ENCODE measurements around the gene VWA7.
"Not testable (repeated sequence)": the region's sequence is repeated elsewhere in the genome, so short reads cannot be mapped to it uniquely, and the experiment has no call there.

VWA7 gene

DNA sequence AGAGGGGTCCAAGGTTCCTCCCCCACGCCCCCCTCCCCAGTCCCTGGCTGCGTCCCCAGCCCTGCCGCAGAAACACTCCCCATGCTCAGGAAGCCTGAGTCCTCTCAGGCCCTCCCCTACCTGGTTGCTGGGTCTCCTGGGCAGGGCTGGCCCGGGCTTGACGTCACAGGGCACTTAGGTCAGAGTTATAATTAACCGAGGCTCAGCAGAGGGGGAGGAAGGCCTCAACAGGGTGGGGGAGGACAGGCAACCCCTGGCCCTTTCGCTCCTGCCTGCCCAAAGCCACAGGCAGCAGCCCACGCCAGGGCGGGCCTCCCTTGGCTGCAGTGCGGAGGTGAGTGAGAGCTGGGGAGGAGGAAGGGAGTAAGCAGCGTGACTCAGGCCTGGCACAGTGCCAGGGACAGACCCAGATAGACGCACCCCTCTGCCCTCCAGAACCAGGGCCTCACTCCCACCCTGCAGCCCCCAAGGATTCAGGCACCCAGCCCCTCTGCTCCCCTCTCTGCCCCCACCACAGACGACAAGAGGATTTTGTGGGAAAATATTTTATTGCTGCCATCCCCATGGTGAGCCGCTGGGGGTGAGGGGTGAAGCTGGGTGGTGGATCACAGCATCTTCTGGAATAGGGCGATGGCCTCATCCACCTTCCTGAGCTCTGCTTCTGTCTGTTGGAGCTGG is at the start of gene VWA7:
VWA7 (minus strand) TSS at position 340 of the 678 bp plus-strand sequence. CDS start 549 bp downstream, outside the sequence.
- peak; percentile 41 for DNase-seq (ENCODE audit: low spot score)

- peak; percentile 68 for DNase-seq (ENCODE audit: low spot score)
These were observed 49.7 kb upstream of the VWA7 start for GRCh38 chr6:31826793-31827285.

DNA sequence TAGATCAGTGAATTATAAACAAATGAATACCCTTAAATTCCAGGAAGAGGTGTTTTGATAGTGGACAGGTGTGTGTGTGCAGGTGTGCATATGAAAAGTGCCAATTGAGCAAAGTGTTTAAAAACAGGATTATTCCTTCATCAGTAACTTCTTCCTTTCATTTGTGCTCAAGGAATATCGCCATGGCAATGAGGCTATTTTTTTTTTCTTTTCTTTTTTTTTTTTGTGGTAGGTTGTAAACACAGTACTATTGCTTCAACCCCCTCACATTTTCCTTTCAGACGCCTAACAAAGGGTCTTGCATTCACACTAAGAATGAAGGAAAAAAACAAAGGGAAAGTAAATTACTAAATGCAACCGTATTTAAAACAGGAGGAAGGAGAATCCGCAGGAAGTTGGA is 48.4 kb upstream of the VWA7 start:
- DNase-seq (ENCODE audit: low spot score): no peak

GRCh38 chr6:31823592-31824196 is 46.6 kb upstream of the VWA7 start:
- not testable (repeated sequence) for DNase-seq (ENCODE audit: low spot score)

- peak; percentile 75 for DNase-seq (ENCODE audit: low spot score)
These were observed 45.1 kb upstream of the VWA7 start for GRCh38 chr6:31822036-31822821.

GRCh38 chr6:31821301-31822035 is 44.3 kb upstream of the VWA7 start:
- peak; percentile 60 for DNase-seq (ENCODE audit: low spot score)

DNA sequence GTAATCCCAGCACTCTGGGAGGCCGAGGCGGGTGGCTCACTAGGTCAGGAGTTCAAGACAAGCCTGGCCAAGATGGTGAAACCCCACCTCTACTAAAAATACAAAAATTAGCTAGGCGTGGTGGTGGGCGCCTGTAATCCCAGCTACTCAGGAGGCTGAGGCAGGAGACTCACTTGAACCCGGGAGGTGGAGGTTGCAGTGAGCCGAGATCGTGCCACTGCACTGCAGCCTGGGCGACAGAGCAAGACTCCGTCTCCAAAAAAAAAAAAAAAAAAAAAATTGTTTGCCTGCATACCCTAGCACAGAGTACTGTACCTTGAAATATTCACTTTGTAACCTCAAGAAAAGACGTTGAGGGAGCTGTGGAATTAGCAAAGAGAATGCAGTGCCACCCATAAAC is 43.3 kb upstream of the VWA7 start:
- not testable (repeated sequence) for DNase-seq (ENCODE audit: low spot score)

GRCh38 chr6:31819871-31820299 is 42.8 kb upstream of the VWA7 start:
- no peak for DNase-seq (ENCODE audit: low spot score)

- not testable (repeated sequence) for DNase-seq (ENCODE audit: low spot score)
These were observed 40.9 kb upstream of the VWA7 start for GRCh38 chr6:31817929-31818511.

GRCh38 chr6:31817133-31817928 is 40.2 kb upstream of the VWA7 start:
- DNase-seq (ENCODE audit: low spot score): not testable (repeated sequence)

DNA sequence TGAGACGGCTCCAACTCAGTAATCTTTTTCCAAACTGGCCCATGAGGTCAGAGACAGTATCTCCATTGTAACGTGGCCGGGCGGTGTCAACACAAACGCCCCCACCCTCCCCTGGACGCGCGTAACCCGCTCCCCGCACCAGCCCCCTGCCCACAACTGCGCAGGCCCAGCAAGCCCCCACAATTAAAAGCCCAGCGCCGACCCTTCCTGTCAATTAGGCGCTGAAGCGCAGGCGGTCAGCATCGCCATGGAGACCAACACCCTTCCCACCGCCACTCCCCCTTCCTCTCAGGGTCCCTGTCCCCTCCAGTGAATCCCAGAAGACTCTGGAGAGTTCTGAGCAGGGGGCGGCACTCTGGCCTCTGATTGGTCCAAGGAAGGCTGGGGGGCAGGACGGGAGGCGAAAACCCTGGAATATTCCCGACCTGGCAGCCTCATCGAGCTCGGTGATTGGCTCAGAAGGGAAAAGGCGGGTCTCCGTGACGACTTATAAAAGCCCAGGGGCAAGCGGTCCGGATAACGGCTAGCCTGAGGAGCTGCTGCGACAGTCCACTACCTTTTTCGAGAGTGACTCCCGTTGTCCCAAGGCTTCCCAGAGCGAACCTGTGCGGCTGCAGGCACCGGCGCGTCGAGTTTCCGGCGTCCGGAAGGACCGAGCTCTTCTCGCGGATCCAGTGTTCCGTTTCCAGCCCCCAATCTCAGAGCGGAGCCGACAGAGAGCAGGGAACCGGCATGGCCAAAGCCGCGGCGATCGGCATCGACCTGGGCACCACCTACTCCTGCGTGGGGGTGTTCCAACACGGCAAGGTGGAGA is 38.1 kb upstream of the VWA7 start, which contains the start of the genes HSPA1A and HSPA1L:
HSPA1A (plus strand) TSS at position 519 of the 814 bp plus-strand sequence; CDS start at position 733, 214 bp downstream.
HSPA1L (minus strand) TSS at position 259 of the 814 bp plus-strand sequence. CDS start 3,311 bp downstream, outside the sequence.
- DNase-seq (ENCODE audit: low spot score): peak; percentile 59

DNA sequence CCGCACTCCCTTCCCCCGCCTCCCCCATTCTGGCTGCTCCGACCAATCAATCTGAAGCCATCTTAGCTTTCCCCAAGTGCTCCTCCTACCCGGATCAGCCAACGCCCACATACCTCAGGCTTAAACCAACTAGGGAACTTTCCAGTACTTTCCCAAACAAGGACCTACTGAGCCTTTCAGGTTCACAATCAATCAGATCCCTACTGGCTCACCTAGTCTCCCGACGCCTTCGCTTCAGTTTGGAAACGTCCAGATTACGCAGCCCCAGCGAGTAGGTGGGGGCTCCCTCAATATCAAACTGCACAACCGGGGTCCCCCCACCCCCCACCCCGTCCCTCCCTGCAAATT is 37.5 kb upstream of the VWA7 start:
- DNase-seq (ENCODE audit: low spot score): peak; percentile 65

GRCh38 chr6:31813465-31813849 is 36.3 kb upstream of the VWA7 start:
- no peak for DNase-seq (ENCODE audit: low spot score)

GRCh38 chr6:31811645-31812044 is 34.5 kb upstream of the VWA7 start:
- no peak for DNase-seq (ENCODE audit: low spot score)

DNA sequence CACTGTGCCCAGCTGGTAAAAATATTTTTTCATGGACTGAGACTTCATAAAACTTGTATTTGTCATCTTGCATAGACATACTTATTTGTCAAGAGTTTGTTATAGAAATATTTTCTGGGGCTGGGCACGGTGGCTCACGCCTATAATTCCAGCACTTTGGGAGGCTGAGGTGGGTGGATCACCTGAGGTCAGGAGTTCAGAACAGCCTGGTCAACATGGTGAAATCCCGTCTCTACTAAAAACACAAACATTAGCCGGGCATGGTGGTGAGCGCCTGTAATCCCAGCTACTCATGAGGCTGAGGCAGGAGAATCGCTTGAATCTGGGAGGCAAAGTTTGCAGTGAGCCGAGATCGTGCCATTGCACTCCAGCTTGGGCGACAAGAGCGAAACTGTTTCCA is 31.5 kb upstream of the VWA7 start:
- not testable (repeated sequence) for DNase-seq (ENCODE audit: low spot score)

DNA sequence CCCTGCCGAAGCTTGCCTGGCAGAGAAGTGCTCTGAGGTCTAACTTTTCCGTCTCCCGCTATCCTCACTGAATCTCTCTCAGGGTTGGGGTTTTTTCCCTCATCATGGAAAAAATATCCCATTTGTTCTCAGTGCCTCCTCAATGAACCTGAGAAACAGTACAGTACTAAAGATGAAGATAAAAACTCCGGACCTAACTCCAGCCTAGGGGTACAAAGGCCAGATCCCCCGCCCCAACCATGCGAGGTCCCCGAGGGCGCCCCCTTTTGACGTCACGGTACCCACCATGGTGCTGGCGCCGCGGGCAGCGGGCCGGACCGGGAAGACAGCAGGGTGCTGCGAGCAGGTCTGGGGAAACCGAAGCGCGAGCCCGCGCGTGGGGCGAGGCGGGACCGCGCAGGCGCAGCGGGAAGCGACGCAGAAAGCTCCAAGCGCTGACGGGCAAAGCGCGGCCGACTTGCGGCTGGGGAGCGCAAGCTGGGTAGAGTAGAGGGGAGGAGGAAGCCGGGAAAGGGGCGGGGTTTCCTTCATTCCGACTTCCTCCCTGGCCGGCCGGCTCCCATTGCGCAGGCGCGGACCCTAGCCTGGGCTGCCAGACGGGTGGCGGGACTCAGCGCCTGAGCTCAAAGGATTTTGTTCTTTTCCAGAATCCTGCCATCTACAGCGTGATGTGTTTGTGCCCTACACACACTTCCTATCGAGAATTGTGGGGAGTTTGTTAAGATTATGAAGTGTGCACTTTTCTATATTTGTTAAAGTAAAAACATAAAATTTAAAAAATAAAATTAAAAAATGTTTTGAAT is 29.5 kb upstream of the VWA7 start, which contains the start of gene LSM2:
LSM2 (minus strand) TSS at position 497 of the 803 bp plus-strand sequence; CDS start at position 288, 209 bp downstream.
- peak; percentile 99 for DNase-seq (ENCODE audit: low spot score)

GRCh38 chr6:31805939-31806469 is 28.9 kb upstream of the VWA7 start:
- peak; percentile 30 for DNase-seq (ENCODE audit: low spot score)
